Natural killer cell (primary cell): ENCODE results near the gene SLC25A13. TPM values are rescaled to one million over a fixed set of nuclear protein-coding genes. Genes with fewer than 3 reads are reported as not detected.

Experiments
- ATAC-seq, 3 donors: fragments of 150-1000 bp in 2 of 3; fragments of 200-7000 bp in 1 of 3; cut with Tn5 transposase; 1 replicate in 1 of 3; 2 replicates in 2 of 3; pipeline ENCODE4 v1.10.0; 2021; ENCODE audit warnings: mild to moderate bottlenecking in 2 of 3, moderate library complexity in 2 of 3
- DNase-seq, 2 donors: peaks; one replicate each; pipeline versions ENCODE4 v3.0.0 to v3.0.0-alpha.2; 2013 to 2021; ENCODE audit warnings: mixed read lengths in 1 of 2
- H3K27ac ChIP-seq: one replicate; pipeline ENCODE4 v1.5.1; 2013; ENCODE audit warnings: mild to moderate bottlenecking, low read length
- H3K27me3 ChIP-seq: one replicate; pipeline ENCODE4 v1.6.1; 2013; ENCODE audit warnings: low read length; ENCODE audit not compliant: control insufficient read depth, insufficient read depth
- H3K36me3 ChIP-seq: one replicate; pipeline ENCODE4 v1.6.1; 2013; ENCODE audit warnings: low read length; ENCODE audit not compliant: control insufficient read depth, insufficient read depth
- H3K4me1 ChIP-seq: one replicate; pipeline ENCODE4 v1.6.1; 2013; ENCODE audit warnings: low read length; ENCODE audit not compliant: control insufficient read depth, insufficient read depth
- H3K4me3 ChIP-seq: one replicate; pipeline ENCODE4 v1.5.1; 2013; ENCODE audit warnings: low read length
- H3K9me3 ChIP-seq: one replicate; pipeline ENCODE4 v1.6.1; 2013; ENCODE audit warnings: low read length; ENCODE audit not compliant: control insufficient read depth, insufficient read depth
- H3K27ac Mint-ChIP-seq, 2 donors: one replicate each; pipeline ENCODE4 v1.8.0; 2022; ENCODE audit warnings: mild to moderate bottlenecking in 2 of 2, mixed read lengths in 2 of 2, moderate library complexity in 1 of 2
- H3K27me3 Mint-ChIP-seq, 2 donors: one replicate each; pipeline ENCODE4 v1.8.0; 2022; ENCODE audit warnings: low read depth in 2 of 2, mixed read lengths in 2 of 2
- H3K36me3 Mint-ChIP-seq: one replicate; pipeline ENCODE4 v1.8.0; 2022; ENCODE audit warnings: mixed read lengths
- H3K4me1 Mint-ChIP-seq, 2 donors: one replicate each; pipeline ENCODE4 v1.8.0; 2022; ENCODE audit warnings: mixed read lengths in 2 of 2
- H3K4me3 Mint-ChIP-seq: one replicate; pipeline ENCODE4 v1.8.0; 2022; ENCODE audit warnings: mild to moderate bottlenecking, moderate library complexity, mixed read lengths
- H3K9me3 Mint-ChIP-seq, 2 donors: one replicate each; pipeline ENCODE4 v1.8.0; 2022; ENCODE audit warnings: mixed read lengths in 2 of 2
- WGBS: methylation state at CpG from one replicate; pipeline ENCODE4 v1.1.7; 2013; ENCODE audit warnings: missing lambda C conversion rate; ENCODE audit not compliant: insufficient coverage; 5-methylcytosine and 5-hydroxymethylcytosine counted together
- intact Hi-C: fragments of 100-400 bp; cut with micrococcal nuclease; formaldehyde crosslinking; loops from one replicate; pipeline ENCODE4 v1.14.2; 2022
- total RNA-seq, 4 donors: library from RNA; stranded (reverse); fragments of 120-200 nt in 1 of 4; gene quantifications; one replicate each; pipeline versions ENCODE4 v1.2.3 to v1.2.4, GENCODE V29; 2013 to 2022
- TF ChIP-seq, protein P1 (sequence below): fragments of 200-600 bp; IDR thresholded peaks from one replicate; pipeline ENCODE4 v1.8.0; 2022; ENCODE audit warnings: antibody characterized with exemption

The SLC25A13 gene
- total RNA-seq, 3 donors from 2014 or later (not counting 1 experiment from before 2014, with no cell fraction given) = 16.9 to 20.8 (median 20.5) TPM

DNA sequence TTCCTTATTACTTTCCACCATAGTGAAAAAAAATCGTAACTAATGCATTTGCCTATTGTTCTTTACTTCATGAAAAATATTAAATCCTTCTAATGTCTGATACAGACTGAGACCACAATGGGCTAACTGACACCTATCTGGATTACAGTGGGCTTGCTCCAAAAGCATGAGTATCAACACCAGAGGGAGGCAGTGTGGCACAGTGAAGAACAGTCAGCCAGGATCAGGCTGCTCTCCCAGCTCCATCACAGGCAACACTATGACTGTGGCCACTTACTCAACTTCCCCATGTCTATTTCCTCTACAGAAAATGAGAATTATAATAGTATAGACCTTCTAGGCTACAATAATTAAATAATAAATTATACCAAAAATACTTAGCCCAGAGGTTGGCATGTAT, 97.2 kb downstream of the SLC25A13 start:
- intact Hi-C loops = no loop called here
- H3K4me3 Mint-ChIP-seq = no peak overlapping the region
- H3K4me3 ChIP-seq = no peak overlapping the region
- TF ChIP-seq, protein P1, sequence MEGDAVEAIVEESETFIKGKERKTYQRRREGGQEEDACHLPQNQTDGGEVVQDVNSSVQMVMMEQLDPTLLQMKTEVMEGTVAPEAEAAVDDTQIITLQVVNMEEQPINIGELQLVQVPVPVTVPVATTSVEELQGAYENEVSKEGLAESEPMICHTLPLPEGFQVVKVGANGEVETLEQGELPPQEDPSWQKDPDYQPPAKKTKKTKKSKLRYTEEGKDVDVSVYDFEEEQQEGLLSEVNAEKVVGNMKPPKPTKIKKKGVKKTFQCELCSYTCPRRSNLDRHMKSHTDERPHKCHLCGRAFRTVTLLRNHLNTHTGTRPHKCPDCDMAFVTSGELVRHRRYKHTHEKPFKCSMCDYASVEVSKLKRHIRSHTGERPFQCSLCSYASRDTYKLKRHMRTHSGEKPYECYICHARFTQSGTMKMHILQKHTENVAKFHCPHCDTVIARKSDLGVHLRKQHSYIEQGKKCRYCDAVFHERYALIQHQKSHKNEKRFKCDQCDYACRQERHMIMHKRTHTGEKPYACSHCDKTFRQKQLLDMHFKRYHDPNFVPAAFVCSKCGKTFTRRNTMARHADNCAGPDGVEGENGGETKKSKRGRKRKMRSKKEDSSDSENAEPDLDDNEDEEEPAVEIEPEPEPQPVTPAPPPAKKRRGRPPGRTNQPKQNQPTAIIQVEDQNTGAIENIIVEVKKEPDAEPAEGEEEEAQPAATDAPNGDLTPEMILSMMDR = no peak
- H3K27me3 ChIP-seq = no peaks in the 10 kb centered on the region
- no peaks in the 10 kb centered on the region for H3K27me3 Mint-ChIP-seq
- ATAC-seq (no peak), DNase-seq (peak in 1 of 2 donors; percentile 29)
- H3K36me3 ChIP-seq = no peaks in the 10 kb centered on the region
- no peaks in the 10 kb centered on the region for H3K9me3 Mint-ChIP-seq
- no peak overlapping the region for H3K27ac Mint-ChIP-seq
- WGBS = 89% methylated on average over 1 of the region's 1 CpG
- H3K36me3 Mint-ChIP-seq = no peaks in the 10 kb centered on the region
- H3K27ac ChIP-seq = no peak overlapping the region
- no peaks in the 10 kb centered on the region for H3K4me1 ChIP-seq
- peaks cover 0 to 13% of the 10 kb centered on the region in 2 donors for H3K4me1 Mint-ChIP-seq
- no peaks in the 10 kb centered on the region for H3K9me3 ChIP-seq

DNA sequence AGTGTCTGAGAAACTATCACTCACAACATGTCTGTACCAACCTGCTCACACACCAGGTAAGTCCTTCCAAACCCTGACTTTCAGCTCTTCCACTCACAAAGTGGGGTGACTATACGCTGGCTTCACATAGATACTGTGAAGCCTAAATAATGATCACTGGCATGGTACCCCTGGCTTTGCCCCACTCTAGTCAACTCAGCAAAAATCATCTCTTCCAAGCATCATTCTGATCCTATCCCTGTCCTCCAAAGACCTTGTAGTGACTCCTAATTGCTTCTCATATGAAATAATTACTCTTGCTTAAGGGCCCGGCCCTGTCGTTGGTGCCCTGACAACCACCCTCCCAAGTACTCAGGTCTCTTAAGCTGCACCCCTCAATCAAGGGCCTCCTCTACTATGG, 97.8 kb downstream of the SLC25A13 start:
- H3K4me3 ChIP-seq = no peak overlapping the region
- H3K4me1 ChIP-seq = no peaks in the 10 kb centered on the region
- no peak overlapping the region for H3K27ac ChIP-seq
- Mint-ChIP-seq H3K4me3 (no peak overlapping the region), H3K9me3 (no peaks in the 10 kb centered on the region), H3K27me3 (no peaks in the 10 kb centered on the region), H3K36me3 (no peaks in the 10 kb centered on the region), H3K27ac (no peak overlapping the region), H3K4me1 (peaks cover 0 to 13% of the 10 kb centered on the region in 2 donors)
- intact Hi-C loops = no loop called here
- DNase-seq (no peak), ATAC-seq (no peak)
- TF ChIP-seq, protein P1 = no peak
- H3K36me3 ChIP-seq = no peaks in the 10 kb centered on the region
- no peaks in the 10 kb centered on the region for H3K27me3 ChIP-seq
- no peaks in the 10 kb centered on the region for H3K9me3 ChIP-seq
- 94% methylated on average over 3 of the region's 3 CpGs for WGBS

DNA sequence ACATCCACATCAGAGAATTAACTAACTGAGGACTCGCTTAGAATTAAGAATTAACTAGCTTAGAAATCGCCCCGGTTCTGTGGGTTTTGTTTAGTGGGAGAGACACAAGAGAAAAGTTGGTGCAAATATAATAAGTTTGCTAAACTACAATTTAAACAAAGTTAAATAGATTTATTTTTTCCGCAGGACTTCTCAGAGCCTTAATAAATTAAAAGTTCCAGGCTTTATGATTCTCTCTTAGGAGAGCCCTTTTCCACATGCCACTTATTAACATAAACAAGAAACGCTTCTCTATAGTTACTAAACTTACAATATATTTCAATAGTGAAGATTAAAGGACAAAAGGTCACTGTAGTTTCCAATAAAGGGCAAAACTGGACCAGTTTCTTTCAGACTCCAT, 100.0 kb downstream of the SLC25A13 start:
- no peaks in the 10 kb centered on the region for H3K9me3 Mint-ChIP-seq
- no peaks in the 10 kb centered on the region for H3K36me3 Mint-ChIP-seq
- intact Hi-C loops = no loop called here
- DNase-seq = no peak
- H3K4me1 Mint-ChIP-seq = peaks cover 0 to 13% of the 10 kb centered on the region in 2 donors
- H3K27ac Mint-ChIP-seq = no peak overlapping the region
- Histone ChIP-seq H3K36me3 (no peaks in the 10 kb centered on the region), H3K4me3 (no peak overlapping the region), H3K27me3 (no peaks in the 10 kb centered on the region), H3K27ac (no peak overlapping the region), H3K4me1 (no peaks in the 10 kb centered on the region), H3K9me3 (no peaks in the 10 kb centered on the region)
- WGBS = no CpG with 5 or more reads among the region's 5 CpGs
- TF ChIP-seq, protein P1 = no peak
- no peak for ATAC-seq
- no peak overlapping the region for H3K4me3 Mint-ChIP-seq
- H3K27me3 Mint-ChIP-seq = no peaks in the 10 kb centered on the region

DNA sequence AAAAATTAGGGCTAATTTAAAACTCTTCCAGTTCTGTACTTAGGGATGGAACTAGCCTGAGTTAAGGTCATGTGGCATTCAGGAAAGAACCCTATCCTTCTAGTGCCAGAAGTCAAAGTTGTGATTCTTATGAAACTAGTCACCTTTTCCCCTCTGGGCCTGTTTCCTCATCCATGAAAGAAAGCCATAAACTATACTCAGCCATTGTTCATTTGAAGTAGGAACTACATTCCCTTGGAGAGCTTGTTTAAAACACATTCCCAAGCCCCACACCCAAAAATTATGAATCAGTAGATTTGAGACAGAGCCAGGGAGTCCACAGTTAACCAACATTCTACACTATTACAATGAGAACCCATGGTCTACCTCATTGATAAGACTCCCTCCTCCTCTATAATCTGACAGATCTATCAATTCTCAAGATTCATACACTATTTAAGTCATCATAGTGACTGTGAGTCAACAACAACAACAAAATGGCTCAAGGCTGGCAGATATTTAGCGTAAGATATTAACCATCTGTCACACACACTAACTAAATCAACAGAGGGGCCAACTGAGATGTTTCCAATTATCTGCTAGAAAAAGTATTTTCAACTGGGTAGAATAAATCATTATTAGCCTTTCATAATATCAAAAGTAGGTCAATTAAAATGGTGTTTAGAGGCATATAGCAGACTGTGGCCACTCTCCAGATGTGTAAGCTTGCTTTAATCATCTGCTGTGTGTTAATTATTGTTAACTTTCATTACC, 102.3 kb downstream of the SLC25A13 start:
- no peaks in the 10 kb centered on the region for H3K27me3 ChIP-seq
- no peaks in the 10 kb centered on the region for H3K36me3 ChIP-seq
- H3K4me3 ChIP-seq = no peak overlapping the region
- Mint-ChIP-seq H3K4me3 (no peak overlapping the region), H3K4me1 (peaks cover 0 to 11% of the 10 kb centered on the region in 2 donors), H3K27ac (no peak overlapping the region), H3K9me3 (peaks cover 0 to 3% of the 10 kb centered on the region in 2 donors), H3K27me3 (no peaks in the 10 kb centered on the region), H3K36me3 (no peaks in the 10 kb centered on the region)
- H3K27ac ChIP-seq = no peak overlapping the region
- H3K9me3 ChIP-seq = no peaks in the 10 kb centered on the region
- H3K4me1 ChIP-seq = no peaks in the 10 kb centered on the region
- TF ChIP-seq, protein P1 = no peak
- intact Hi-C loops = no loop called here
- DNase-seq (no peak), ATAC-seq (no peak)
- WGBS = 100% methylated on average over 1 of the region's 1 CpG
